Keratinocyte (primary cell): ENCODE data around the gene STK11. TPM values are rescaled to one million over a fixed set of nuclear protein-coding genes. Genes with fewer than 3 reads are reported as not detected.
A peak's percentile ranks its signal among the peaks of the same experiment; 100 is the strongest.
"Not testable (repeated sequence)": the region's sequence is repeated elsewhere in the genome, so short reads cannot be mapped to it uniquely, and the experiment has no call there.

Source experiments
- DNase-seq: peaks from one replicate; pipeline ENCODE4 v3.0.0-alpha.2; 2011; ENCODE audit warnings: low read depth, missing footprints, low spot score
- FAIRE-seq: peaks from 2 replicates; lab custom pipeline; 2011; peaks lifted over from hg19 to GRCh38; lab: Jason Lieb, UNC
- H2AFZ ChIP-seq: 2 replicates; pipeline ENCODE4 v1.6.0; 2012; ENCODE audit warnings: low read length, control low read depth, inconsistent platforms; ENCODE audit not compliant: control insufficient read depth
- H3K27ac ChIP-seq: 2 replicates; pipeline ENCODE4 v1.5.1; 2011; ENCODE audit warnings: low read length; ENCODE audit not compliant: control insufficient read depth, insufficient read depth
- H3K27me3 ChIP-seq: 3 replicates; pipeline ENCODE4 v1.6.0; 2011; ENCODE audit warnings: low read length; ENCODE audit not compliant: control insufficient read depth, insufficient read depth; ENCODE audit errors: extremely low read depth
- H3K36me3 ChIP-seq, 2 experiments: 2 replicates in 1 of 2; 3 replicates in 1 of 2; pipeline ENCODE4 v1.5.1; 2011; ENCODE audit warnings: low read length in 2 of 2, mild to moderate bottlenecking in 1 of 2; ENCODE audit not compliant: control insufficient read depth in 2 of 2, insufficient read depth in 2 of 2; ENCODE audit errors: extremely low read depth in 1 of 2
- H3K4me1 ChIP-seq: 3 replicates; pipeline ENCODE4 v1.5.1; 2011; ENCODE audit warnings: low read length; ENCODE audit not compliant: control insufficient read depth, insufficient read depth; ENCODE audit errors: extremely low read depth
- H3K4me2 ChIP-seq: 3 replicates; pipeline ENCODE4 v1.6.0; 2011; ENCODE audit warnings: low read depth, low read length; ENCODE audit not compliant: control insufficient read depth, insufficient read depth; ENCODE audit errors: extremely low read depth
- H3K4me3 ChIP-seq, 3 experiments: fragments of 200-600 bp in 1 of 3; sonication (generic) in 1 of 3; 2 replicates in 2 of 3; 3 replicates in 1 of 3; pipeline ENCODE4 v1.5.1; 2011 to 2016; ENCODE audit warnings: low read length in 3 of 3, mild to moderate bottlenecking in 3 of 3, control low read depth in 2 of 3, inconsistent platforms in 1 of 3, low read depth in 1 of 3, mixed read lengths in 1 of 3, mixed run types in 1 of 3, moderate library complexity in 1 of 3; ENCODE audit not compliant: control insufficient read depth in 2 of 3, insufficient read depth in 2 of 3; ENCODE audit errors: extremely low read depth in 1 of 3
- H3K79me2 ChIP-seq: 2 replicates; pipeline ENCODE4 v1.6.0; 2012; ENCODE audit warnings: low read length; ENCODE audit not compliant: control insufficient read depth, insufficient read depth
- H3K9ac ChIP-seq: 3 replicates; pipeline ENCODE4 v1.6.0; 2011; ENCODE audit warnings: low read length; ENCODE audit not compliant: control insufficient read depth, insufficient read depth; ENCODE audit errors: extremely low read depth
- H3K9me1 ChIP-seq: 3 replicates; pipeline ENCODE4 v1.6.0; 2011; ENCODE audit warnings: low read length; ENCODE audit not compliant: control insufficient read depth, insufficient read depth; ENCODE audit errors: extremely low read depth
- H3K9me3 ChIP-seq: 2 replicates; pipeline ENCODE4 v1.5.1; 2012; ENCODE audit warnings: low read depth, low read length; ENCODE audit not compliant: control insufficient read depth
- H4K20me1 ChIP-seq: 3 replicates; pipeline ENCODE4 v1.6.0; 2011; ENCODE audit warnings: low read length; ENCODE audit not compliant: control insufficient read depth, insufficient read depth; ENCODE audit errors: extremely low read depth
- EZH2 ChIP-seq: IDR thresholded peaks from one replicate; pipeline ENCODE4 v1.6.1; 2012; ENCODE audit warnings: inconsistent platforms, mild to moderate bottlenecking, low read length, moderate library complexity
- dilution Hi-C: fragments of 300-500 bp; cut with MboI; formaldehyde crosslinking; loops from one replicate; pipeline ENCODE4 v1.7.0; 2020; ENCODE audit warnings: low sequenced_read_pairs; ENCODE audit not compliant: extremely low pct_ligation_motif_present
- polyA plus RNA-seq, 5 experiments: library from polyadenylated mRNA; depleted of rRNA in 3 of 5; stranded (reverse) in 3 of 5; stranded (forward) in 1 of 5; unstranded in 1 of 5; fragments of >200 nt; gene quantifications; 1 replicate in 1 of 5; 2 replicates in 3 of 5; 3 replicates in 1 of 5; pipeline versions ENCODE4 v1.2.1 to v1.2.3, GENCODE V29; 2011 to 2012; ENCODE audit warnings: missing spikeins in 2 of 5, low read depth in 1 of 5, low replicate concordance in 1 of 5
- TF ChIP-seq, protein P1 (sequence below), 3 experiments: IDR thresholded peaks in 1 of 3; conservative IDR thresholded peaks in 1 of 3; optimal IDR thresholded peaks in 1 of 3; 2 replicates in 2 of 3; 3 replicates in 1 of 3; pipeline versions ENCODE3 to v1.5.1; 2011; ENCODE audit warnings: low read length in 3 of 3, mild to moderate bottlenecking in 3 of 3, moderate library complexity in 2 of 3, control low read depth in 1 of 3, inconsistent platforms in 1 of 3; ENCODE audit not compliant: insufficient read depth in 2 of 3; ENCODE audit errors: extremely low read depth in 1 of 3

STK11 gene
- polyA plus RNA-seq, 1 donor (not counting 4 experiments of a cell fraction or from before 2014, with no cell fraction given) = 24.6 TPM

DNA sequence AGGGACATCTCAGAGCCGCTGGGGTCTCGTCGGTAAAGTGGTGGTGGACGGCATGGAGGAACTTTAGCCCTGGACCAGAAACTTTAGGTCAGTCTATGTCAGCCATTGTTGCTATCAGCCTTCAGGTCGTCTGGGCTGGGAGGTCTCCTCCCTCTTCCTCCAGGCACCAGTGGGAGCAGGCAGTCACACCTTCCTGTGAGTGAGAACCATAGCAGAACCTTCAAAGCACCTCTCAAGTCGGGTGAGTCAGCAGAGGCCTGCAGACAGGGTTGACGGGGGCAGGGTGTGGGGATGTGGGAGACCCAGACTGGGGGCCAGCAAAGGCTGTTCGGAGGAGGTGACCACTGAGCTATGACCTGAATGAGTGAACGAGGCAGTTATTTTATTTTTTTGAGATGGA is 16.2 kb upstream of the STK11 start:
- Histone ChIP-seq H3K79me2 (no peaks in the 10 kb centered on the region), H3K4me2 (no peak overlapping the region), H4K20me1 (no peaks in the 10 kb centered on the region), H3K4me1 (peaks cover 7% of the 10 kb centered on the region), H3K36me3 (no peaks in the 10 kb centered on the region), H3K27me3 (no peaks in the 10 kb centered on the region), H3K4me3 (no peak overlapping the region), H2AFZ (peak overlapping the region; percentile 11), H3K9me3 (no peaks in the 10 kb centered on the region), H3K9ac (no peak overlapping the region), H3K9me1 (no peaks in the 10 kb centered on the region), H3K27ac (no peak overlapping the region)
- DNase-seq (no peak), FAIRE-seq (no peak)
- TF ChIP-seq, protein P1, sequence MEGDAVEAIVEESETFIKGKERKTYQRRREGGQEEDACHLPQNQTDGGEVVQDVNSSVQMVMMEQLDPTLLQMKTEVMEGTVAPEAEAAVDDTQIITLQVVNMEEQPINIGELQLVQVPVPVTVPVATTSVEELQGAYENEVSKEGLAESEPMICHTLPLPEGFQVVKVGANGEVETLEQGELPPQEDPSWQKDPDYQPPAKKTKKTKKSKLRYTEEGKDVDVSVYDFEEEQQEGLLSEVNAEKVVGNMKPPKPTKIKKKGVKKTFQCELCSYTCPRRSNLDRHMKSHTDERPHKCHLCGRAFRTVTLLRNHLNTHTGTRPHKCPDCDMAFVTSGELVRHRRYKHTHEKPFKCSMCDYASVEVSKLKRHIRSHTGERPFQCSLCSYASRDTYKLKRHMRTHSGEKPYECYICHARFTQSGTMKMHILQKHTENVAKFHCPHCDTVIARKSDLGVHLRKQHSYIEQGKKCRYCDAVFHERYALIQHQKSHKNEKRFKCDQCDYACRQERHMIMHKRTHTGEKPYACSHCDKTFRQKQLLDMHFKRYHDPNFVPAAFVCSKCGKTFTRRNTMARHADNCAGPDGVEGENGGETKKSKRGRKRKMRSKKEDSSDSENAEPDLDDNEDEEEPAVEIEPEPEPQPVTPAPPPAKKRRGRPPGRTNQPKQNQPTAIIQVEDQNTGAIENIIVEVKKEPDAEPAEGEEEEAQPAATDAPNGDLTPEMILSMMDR (optimal IDR thresholded peaks at IDR 0.05 in 1 of 3, IDR thresholded peaks at IDR 0.05 in 1 of 3, conservative IDR thresholded peaks at IDR 0.05 in 1 of 3; ENCODE audit: extremely low read depth in 1 of 3, insufficient read depth in 2 of 3, low read length in 3 of 3) = no peak
- TF ChIP-seq EZH2 = no peak
- dilution Hi-C loops = no loop called here

DNA sequence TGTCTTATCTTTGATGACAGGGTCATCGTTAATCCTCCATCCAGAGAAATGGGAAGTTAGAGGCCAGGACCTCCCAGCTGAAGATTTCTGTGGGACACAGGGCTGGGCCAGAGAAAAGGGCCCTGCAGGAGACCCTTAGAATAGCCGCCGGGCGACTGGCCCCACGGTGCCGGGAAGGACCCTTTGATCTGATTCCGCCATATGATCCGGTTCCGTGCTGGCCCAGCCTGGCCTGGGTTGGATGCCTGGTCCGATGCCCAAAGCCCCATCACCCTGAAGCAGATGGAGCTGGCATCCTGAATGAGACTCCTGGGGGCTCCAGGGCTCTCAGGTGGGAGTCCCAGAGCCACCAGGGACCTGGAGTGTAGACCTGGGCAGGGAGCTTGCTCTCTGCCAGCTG is 6.0 kb upstream of the STK11 start:
- no peaks in the 10 kb centered on the region for H3K9me1 ChIP-seq
- H3K4me1 ChIP-seq = no peaks in the 10 kb centered on the region
- no peak overlapping the region for H2AFZ ChIP-seq
- TF ChIP-seq, protein P1 (optimal IDR thresholded peaks at IDR 0.05 in 1 of 3, IDR thresholded peaks at IDR 0.05 in 1 of 3, conservative IDR thresholded peaks at IDR 0.05 in 1 of 3; ENCODE audit: extremely low read depth in 1 of 3, insufficient read depth in 2 of 3, low read length in 3 of 3) = no peak
- TF ChIP-seq EZH2 = no peak
- FAIRE-seq = no peak
- no peak for DNase-seq
- dilution Hi-C loops = no loop called here
- H3K27ac ChIP-seq = no peak overlapping the region
- no peaks in the 10 kb centered on the region for H3K27me3 ChIP-seq
- H3K4me2 ChIP-seq = no peak overlapping the region
- H3K79me2 ChIP-seq = no peaks in the 10 kb centered on the region
- H4K20me1 ChIP-seq = no peaks in the 10 kb centered on the region
- H3K9me3 ChIP-seq = no peaks in the 10 kb centered on the region
- no peaks in the 10 kb centered on the region for H3K36me3 ChIP-seq
- no peak overlapping the region for H3K9ac ChIP-seq
- no peak overlapping the region for H3K4me3 ChIP-seq

DNA sequence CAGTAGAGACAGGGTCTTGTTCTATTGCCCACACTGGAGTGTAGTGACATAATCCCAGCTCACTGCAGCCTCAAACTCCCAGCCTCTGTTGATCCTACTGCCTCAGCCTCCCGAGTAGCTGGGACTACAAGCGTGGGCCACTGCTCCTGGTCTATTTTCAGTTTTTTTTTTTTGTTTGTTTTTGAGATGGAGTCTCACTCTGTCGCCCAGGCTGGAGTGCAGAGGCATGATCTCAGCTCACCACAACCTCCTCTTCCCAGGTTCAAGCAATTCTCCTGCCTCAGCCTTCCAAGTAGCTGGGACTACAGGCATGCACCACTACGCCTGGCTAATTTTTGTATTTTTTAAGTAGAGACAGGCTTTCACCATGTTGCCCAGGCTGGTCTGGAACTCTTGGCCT is 5.0 kb upstream of the STK11 start:
- not testable (repeated sequence) for FAIRE-seq, H3K36me3 ChIP-seq, H3K4me2 ChIP-seq

More for the DNA sequence above, 5.0 kb upstream of the STK11 start:
- H3K9me1 ChIP-seq, H4K20me1 ChIP-seq, H2AFZ ChIP-seq, H3K9me3 ChIP-seq, H3K27ac ChIP-seq, H3K79me2 ChIP-seq, H3K4me1 ChIP-seq, dilution Hi-C loops, H3K27me3 ChIP-seq, DNase-seq, H3K9ac ChIP-seq, H3K4me3 ChIP-seq: not testable (repeated sequence)
